ENCODE results near the gene ZFP36L2.

DNA sequence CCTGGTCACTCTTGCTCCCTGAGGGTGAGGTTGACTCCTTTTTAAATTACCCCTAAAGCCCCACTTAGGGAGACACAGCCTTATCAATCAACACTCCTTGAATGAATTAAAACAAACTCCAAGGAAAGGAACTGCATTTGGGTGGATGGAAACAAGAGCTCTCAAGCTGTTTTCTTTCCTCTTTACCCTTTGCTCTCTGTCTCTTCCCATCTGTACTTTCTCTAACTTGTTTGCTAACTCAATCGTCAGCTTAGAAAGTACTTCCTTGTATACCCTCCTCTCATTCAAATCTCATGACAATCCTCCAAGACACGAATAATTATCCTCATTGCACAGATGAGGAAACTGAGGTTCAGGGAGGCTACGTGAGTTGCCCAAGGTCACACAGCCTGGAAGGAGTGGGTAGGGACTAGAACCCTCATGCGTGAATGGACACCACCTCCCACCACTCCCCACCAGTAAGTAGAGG, 32.7 kb downstream of the ZFP36L2 start:
- TF ChIP-seq ZNF8 (CRISPR knock-in tag; IDR thresholded peaks at IDR 0.05) (no peak), ZFP3 (CRISPR knock-in tag; IDR thresholded peaks at IDR 0.05) (no peak), RARB (CRISPR knock-in tag; IDR thresholded peaks at IDR 0.05) (no peak), ISL1 (CRISPR knock-in tag; IDR thresholded peaks at IDR 0.05) (no peak), ESRRG (CRISPR knock-in tag; IDR thresholded peaks at IDR 0.05) (no peak), ARNTL (CRISPR knock-in tag; IDR thresholded peaks at IDR 0.05; ENCODE audit: borderline replicate concordance, low read depth) (no peak), ZC3H10 (CRISPR knock-in tag; IDR thresholded peaks at IDR 0.05) (no peak), ZFP30 (CRISPR knock-in tag; IDR thresholded peaks at IDR 0.05) (no peak), CSDC2 (CRISPR knock-in tag; IDR thresholded peaks at IDR 0.05) (no peak), ZNF70 (CRISPR knock-in tag; IDR thresholded peaks at IDR 0.05) (no peak), GLIS3 (CRISPR knock-in tag; IDR thresholded peaks at IDR 0.05) (no peak)
- TF ChIP-seq, protein P1, sequence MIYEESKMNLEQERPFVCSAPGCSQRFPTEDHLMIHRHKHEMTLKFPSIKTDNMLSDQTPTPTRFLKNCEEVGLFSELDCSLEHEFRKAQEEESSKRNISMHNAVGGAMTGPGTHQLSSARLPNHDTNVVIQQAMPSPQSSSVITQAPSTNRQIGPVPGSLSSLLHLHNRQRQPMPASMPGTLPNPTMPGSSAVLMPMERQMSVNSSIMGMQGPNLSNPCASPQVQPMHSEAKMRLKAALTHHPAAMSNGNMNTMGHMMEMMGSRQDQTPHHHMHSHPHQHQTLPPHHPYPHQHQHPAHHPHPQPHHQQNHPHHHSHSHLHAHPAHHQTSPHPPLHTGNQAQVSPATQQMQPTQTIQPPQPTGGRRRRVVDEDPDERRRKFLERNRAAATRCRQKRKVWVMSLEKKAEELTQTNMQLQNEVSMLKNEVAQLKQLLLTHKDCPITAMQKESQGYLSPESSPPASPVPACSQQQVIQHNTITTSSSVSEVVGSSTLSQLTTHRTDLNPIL (CRISPR knock-in tag; IDR thresholded peaks at IDR 0.05; ENCODE audit: low read depth), result no peak
- TF ChIP-seq, protein P2, sequence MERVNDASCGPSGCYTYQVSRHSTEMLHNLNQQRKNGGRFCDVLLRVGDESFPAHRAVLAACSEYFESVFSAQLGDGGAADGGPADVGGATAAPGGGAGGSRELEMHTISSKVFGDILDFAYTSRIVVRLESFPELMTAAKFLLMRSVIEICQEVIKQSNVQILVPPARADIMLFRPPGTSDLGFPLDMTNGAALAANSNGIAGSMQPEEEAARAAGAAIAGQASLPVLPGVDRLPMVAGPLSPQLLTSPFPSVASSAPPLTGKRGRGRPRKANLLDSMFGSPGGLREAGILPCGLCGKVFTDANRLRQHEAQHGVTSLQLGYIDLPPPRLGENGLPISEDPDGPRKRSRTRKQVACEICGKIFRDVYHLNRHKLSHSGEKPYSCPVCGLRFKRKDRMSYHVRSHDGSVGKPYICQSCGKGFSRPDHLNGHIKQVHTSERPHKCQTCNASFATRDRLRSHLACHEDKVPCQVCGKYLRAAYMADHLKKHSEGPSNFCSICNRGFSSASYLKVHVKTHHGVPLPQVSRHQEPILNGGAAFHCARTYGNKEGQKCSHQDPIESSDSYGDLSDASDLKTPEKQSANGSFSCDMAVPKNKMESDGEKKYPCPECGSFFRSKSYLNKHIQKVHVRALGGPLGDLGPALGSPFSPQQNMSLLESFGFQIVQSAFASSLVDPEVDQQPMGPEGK (CRISPR knock-in tag; IDR thresholded peaks at IDR 0.05; ENCODE audit: borderline replicate concordance), result no peak

Measured in SK-N-SH treated with all-trans-retinoic acid at 6 μM for 48 hours (cell line).